Stomach (tissue), 9 donors: ENCODE data around the gene PRMT1. TPM values are rescaled to one million over a fixed set of nuclear protein-coding genes. Genes with fewer than 3 reads are reported as not detected.
"Not testable (repeated sequence)": the region's sequence is repeated elsewhere in the genome, so short reads cannot be mapped to it uniquely, and the experiment has no call there.

ENCODE experiments used
- DNase-seq, 2 donors: peaks; one replicate each; pipeline versions ENCODE4 v3.0.0 to v3.0.0-alpha.2; 2013 to 2019
- H3K27ac ChIP-seq, 5 donors: fragments of 200-600 bp in 4 of 5; sonication (generic) in 4 of 5; one replicate each; pipeline ENCODE4 v1.5.1; 2013 to 2019; ENCODE audit warnings: mild to moderate bottlenecking in 1 of 5, moderate library complexity in 1 of 5
- H3K27me3 ChIP-seq, 3 donors: fragments of 200-600 bp; sonication (generic); one replicate each; pipeline ENCODE4 v1.5.1; 2017 to 2019; ENCODE audit warnings: mixed run types in 1 of 3
- H3K36me3 ChIP-seq, 4 donors: fragments of 200-600 bp; sonication (generic); 1 replicate in 3 of 4; 2 replicates in 1 of 4; pipeline ENCODE4 v1.5.1; 2016 to 2019
- H3K4me1 ChIP-seq, 4 donors: fragments of 200-600 bp; sonication (generic); one replicate each; pipeline ENCODE4 v1.5.1; 2016 to 2019
- H3K4me3 ChIP-seq, 4 donors: fragments of 200-600 bp; sonication (generic) in 3 of 4; one replicate each; pipeline ENCODE4 v1.5.1; 2016 to 2019; ENCODE audit warnings: mild to moderate bottlenecking in 1 of 4
- H3K9me3 ChIP-seq, 4 donors: fragments of 200-600 bp; sonication (generic); one replicate each; pipeline ENCODE4 v1.5.1; 2016 to 2019
- EP300 ChIP-seq: sonication (generic); formaldehyde crosslinking; IDR thresholded peaks from one replicate; pipeline ENCODE4 v1.6.1; 2017; ENCODE audit warnings: antibody characterized with exemption
- POLR2A ChIP-seq, 4 donors: fragments of 450-650 bp; IDR thresholded peaks; one replicate each; pipeline ENCODE4 v1.6.1; 2016; ENCODE audit warnings: antibody characterized with exemption in 4 of 4, control low read depth in 2 of 4, mild to moderate bottlenecking in 1 of 4, moderate library complexity in 1 of 4
- POLR2AphosphoS5 ChIP-seq, 3 donors: sonication (generic); formaldehyde crosslinking; IDR thresholded peaks; one replicate each; pipeline ENCODE4 v1.6.1; 2016; ENCODE audit warnings: antibody characterized with exemption in 3 of 3
- WGBS, 5 donors: extraction: QIAGEN DNeasy Blood & Tissue Kit in 3 of 5; methylation state at CpG; one replicate each; pipeline versions ENCODE4 v1.1.5 to v1.1.7; 2013 to 2018; 5-methylcytosine and 5-hydroxymethylcytosine counted together
- intact Hi-C: fragments of 100-400 bp; cut with DNase I; formaldehyde crosslinking; loops from one replicate; pipeline ENCODE4 v1.15.1; 2023; ENCODE audit warnings: low total_unique reads
- polyA plus RNA-seq, 3 donors: library from polyadenylated mRNA; stranded (reverse); fragments of 200-250 nt; gene quantifications; one replicate each; pipeline ENCODE4 v1.2.3, GENCODE V29; 2013
- total RNA-seq, 5 donors: library from RNA; depleted of rRNA; stranded (reverse); fragments of >200 nt; gene quantifications; one replicate each; pipeline versions ENCODE4 v1.1.0 to v1.2.3, GENCODE V29; 2014 to 2016
- TF ChIP-seq, protein P1 (sequence below), 7 experiments: fragments of 450-650 bp in 4 of 7; fragments of 200-600 bp in 3 of 7; sonication (generic) in 3 of 7; IDR thresholded peaks; one replicate each; pipeline ENCODE4 v1.5.1; 2016 to 2019; ENCODE audit warnings: antibody characterized with exemption in 7 of 7, control low read depth in 2 of 7, mild to moderate bottlenecking in 1 of 7
- donor health status: healthy with polysubstance abuse.
- donor health status: Bipolar disorder and iron deficiency.
- donor health status: healthy.

Gene PRMT1
- total and polyA plus RNA-seq, 8 donors = 53.3 to 131 (median 107) TPM

DNA sequence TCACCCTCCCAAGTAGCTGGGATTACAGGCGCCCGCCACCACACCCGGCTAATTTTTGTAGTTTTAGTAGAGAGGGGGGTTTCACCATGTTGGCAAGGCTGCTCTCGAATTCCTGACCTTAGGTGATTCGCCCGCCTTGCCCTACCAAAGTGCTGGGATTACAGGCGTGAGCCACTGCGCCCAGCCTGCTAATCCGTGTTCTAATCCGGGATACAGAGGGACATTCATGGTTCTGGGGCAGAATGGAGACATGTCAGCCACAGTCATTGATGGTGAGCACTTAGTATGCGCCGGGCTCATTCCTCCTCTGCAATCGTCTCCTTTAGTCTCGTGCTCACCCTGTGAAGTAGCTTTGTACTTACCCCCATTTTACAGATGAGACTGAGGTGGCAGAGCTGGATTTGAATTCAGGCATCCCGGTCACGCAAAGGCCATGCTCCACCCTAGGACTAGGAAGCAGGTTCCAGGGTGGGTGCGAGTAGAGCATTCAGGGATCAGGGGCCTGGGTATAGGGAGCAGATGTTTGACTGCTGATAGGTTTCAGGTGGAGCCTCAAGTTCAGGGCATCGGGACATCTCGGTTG is 45.4 kb upstream of the PRMT1 start:
- Histone ChIP-seq H3K36me3 (peaks cover 0 to 32% (median 30%) of the 10 kb centered on the region in 4 donors), H3K9me3 (no peaks in the 10 kb centered on the region), H3K27me3 (no peaks in the 10 kb centered on the region), H3K27ac (peak overlapping the region in 1 of 5 donors; percentile 20), H3K4me1 (peaks cover 7 to 33% (median 26%) of the 10 kb centered on the region in 4 donors), H3K4me3 (no peak overlapping the region)
- intact Hi-C loops = no loop called here
- DNase-seq = no peak
- 83 to 88% (median 84%) methylated on average over 15 to 19 of the region's 19 CpGs for WGBS, 5 donors
- TF ChIP-seq POLR2A (IDR thresholded peaks at IDR 0.05) (no peak), EP300 (no peak), POLR2AphosphoS5 (IDR thresholded peaks at IDR 0.05) (no peak)
- TF ChIP-seq, protein P1, sequence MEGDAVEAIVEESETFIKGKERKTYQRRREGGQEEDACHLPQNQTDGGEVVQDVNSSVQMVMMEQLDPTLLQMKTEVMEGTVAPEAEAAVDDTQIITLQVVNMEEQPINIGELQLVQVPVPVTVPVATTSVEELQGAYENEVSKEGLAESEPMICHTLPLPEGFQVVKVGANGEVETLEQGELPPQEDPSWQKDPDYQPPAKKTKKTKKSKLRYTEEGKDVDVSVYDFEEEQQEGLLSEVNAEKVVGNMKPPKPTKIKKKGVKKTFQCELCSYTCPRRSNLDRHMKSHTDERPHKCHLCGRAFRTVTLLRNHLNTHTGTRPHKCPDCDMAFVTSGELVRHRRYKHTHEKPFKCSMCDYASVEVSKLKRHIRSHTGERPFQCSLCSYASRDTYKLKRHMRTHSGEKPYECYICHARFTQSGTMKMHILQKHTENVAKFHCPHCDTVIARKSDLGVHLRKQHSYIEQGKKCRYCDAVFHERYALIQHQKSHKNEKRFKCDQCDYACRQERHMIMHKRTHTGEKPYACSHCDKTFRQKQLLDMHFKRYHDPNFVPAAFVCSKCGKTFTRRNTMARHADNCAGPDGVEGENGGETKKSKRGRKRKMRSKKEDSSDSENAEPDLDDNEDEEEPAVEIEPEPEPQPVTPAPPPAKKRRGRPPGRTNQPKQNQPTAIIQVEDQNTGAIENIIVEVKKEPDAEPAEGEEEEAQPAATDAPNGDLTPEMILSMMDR (IDR thresholded peaks at IDR 0.05) = no peak

- DNase-seq = no peak
- no peaks in the 10 kb centered on the region for H3K27me3 ChIP-seq
- no peak overlapping the region for H3K27ac ChIP-seq
- peaks cover 9 to 41% (median 32%) of the 10 kb centered on the region in 4 donors for H3K4me1 ChIP-seq
- intact Hi-C loops = no loop called here
- WGBS, 5 donors = 86 to 98% (median 93%) methylated on average over 5 of the region's 5 CpGs
- H3K4me3 ChIP-seq = no peak overlapping the region
- peaks cover 0 to 25% (median 21%) of the 10 kb centered on the region in 4 donors for H3K36me3 ChIP-seq
- no peak for TF ChIP-seq POLR2A (IDR thresholded peaks at IDR 0.05)
- TF ChIP-seq EP300 = no peak
- no peak for TF ChIP-seq POLR2AphosphoS5 (IDR thresholded peaks at IDR 0.05)
- TF ChIP-seq, protein P1 (IDR thresholded peaks at IDR 0.05) = no peak
- no peaks in the 10 kb centered on the region for H3K9me3 ChIP-seq
These were observed 44.5 kb upstream of the PRMT1 start for GRCh38 chr19:49632576-49632975.

GRCh38 chr19:49633273-49633672 is 43.8 kb upstream of the PRMT1 start:
- H3K27me3 ChIP-seq, DNase-seq, H3K9me3 ChIP-seq, H3K27ac ChIP-seq, intact Hi-C loops, H3K4me3 ChIP-seq: not testable (repeated sequence)
- H3K4me1 ChIP-seq = peaks cover 16 to 48% (median 39%) of the 10 kb centered on the region in 4 donors
- 57 to 77% (median 62%) methylated on average over 9 of the region's 9 CpGs for WGBS, 5 donors
- peaks cover 0 to 20% (median 18%) of the 10 kb centered on the region in 4 donors for H3K36me3 ChIP-seq

GRCh38 chr19:49635530-49636232 is 41.4 kb upstream of the PRMT1 start:
- no peaks in the 10 kb centered on the region for H3K27me3 ChIP-seq
- intact Hi-C loops = no loop called here
- no peak overlapping the region for H3K4me3 ChIP-seq
- H3K27ac ChIP-seq = peak overlapping the region in 4 of 5 donors; percentile 13 to 69 (median 53)
- no peak for TF ChIP-seq POLR2AphosphoS5 (IDR thresholded peaks at IDR 0.05)
- no peak for TF ChIP-seq POLR2A (IDR thresholded peaks at IDR 0.05)
- no peak for TF ChIP-seq EP300
- TF ChIP-seq, protein P1 (IDR thresholded peaks at IDR 0.05) = no peak
- no peaks in the 10 kb centered on the region for H3K9me3 ChIP-seq
- peaks cover 0 to 20% (median 16%) of the 10 kb centered on the region in 4 donors for H3K36me3 ChIP-seq
- 45 to 51% (median 48%) methylated on average over 22 to 24 of the region's 24 CpGs for WGBS, 5 donors
- peaks cover 26 to 54% (median 48%) of the 10 kb centered on the region in 4 donors for H3K4me1 ChIP-seq
- DNase-seq = peak in 1 of 2 donors; percentile 60
